ENCODE data around the gene NUDT5.

DNA sequence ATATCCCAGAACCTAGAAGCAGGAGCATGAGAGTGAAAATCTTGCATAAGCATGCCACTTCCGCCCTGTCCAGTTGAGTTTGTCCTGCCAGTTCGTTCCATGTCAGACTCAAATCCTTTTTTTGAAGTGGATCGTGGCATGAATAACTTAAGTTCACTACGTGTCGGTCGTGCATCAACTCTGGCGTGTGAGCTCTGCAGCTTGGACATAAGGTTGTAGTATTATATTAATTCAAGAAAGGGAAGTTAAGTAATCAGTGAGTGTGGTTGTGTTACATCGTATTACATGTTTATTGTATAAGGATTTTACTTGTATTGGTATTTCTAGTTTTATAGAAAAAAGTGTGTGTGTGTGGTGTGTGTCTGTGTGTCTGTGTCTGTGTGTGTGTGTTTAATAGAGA lies 23.3 kb upstream of the NUDT5 start:
- TF ChIP-seq EZH2 (IDR thresholded peaks at IDR 0.05) (no peak), POLR2AphosphoS5 (IDR thresholded peaks at IDR 0.05; ENCODE audit: borderline replicate concordance, low read depth, low read length) (no peak)

Data from SK-N-MC (cell line).